ENCODE results near the gene TMEM144.

TMEM144 gene

GRCh38 chr4:158209825-158210807 lies at the start of gene TMEM144:
TSS of gene TMEM144 (plus strand) at chr4:158210486. CDS start at chr4:158212668, 2,182 bp downstream.
- peak; percentile 30 to 40 (median 34) for DNase-seq (ENCODE audit: low read depth in 2 of 3, low spot score in 1 of 3)

- no peak for DNase-seq (ENCODE audit: low read depth in 2 of 3, low spot score in 1 of 3)
These were observed 48.5 kb upstream of the TMEM144 start for GRCh38 chr4:158161551-158162354.

GRCh38 chr4:158162631-158163030 lies 47.7 kb upstream of the TMEM144 start:
- DNase-seq (ENCODE audit: low read depth in 2 of 3, low spot score in 1 of 3) = no peak

GRCh38 chr4:158163941-158164767 lies 46.1 kb upstream of the TMEM144 start:
- no peak for DNase-seq (ENCODE audit: low read depth in 2 of 3, low spot score in 1 of 3)

- no peak for DNase-seq (ENCODE audit: low read depth in 2 of 3, low spot score in 1 of 3)
These were observed 45.5 kb upstream of the TMEM144 start for GRCh38 chr4:158164768-158165213.

GRCh38 chr4:158166701-158167100 lies 43.6 kb upstream of the TMEM144 start:
- DNase-seq (ENCODE audit: low read depth in 2 of 3, low spot score in 1 of 3) = no peak

GRCh38 chr4:158168606-158169005 lies 41.7 kb upstream of the TMEM144 start:
- DNase-seq (ENCODE audit: low read depth in 2 of 3, low spot score in 1 of 3) = no peak

- no peak for DNase-seq (ENCODE audit: low read depth in 2 of 3, low spot score in 1 of 3)
These were observed 40.8 kb upstream of the TMEM144 start for GRCh38 chr4:158169506-158169905.

GRCh38 chr4:158169931-158170690 lies 40.2 kb upstream of the TMEM144 start:
- DNase-seq (ENCODE audit: low read depth in 2 of 3, low spot score in 1 of 3) = no peak

- DNase-seq (ENCODE audit: low read depth in 2 of 3, low spot score in 1 of 3) = peak; percentile 3 to 9 (median 4)
These were observed 39.4 kb upstream of the TMEM144 start for GRCh38 chr4:158170691-158171561.

GRCh38 chr4:158172261-158173258 lies 37.7 kb upstream of the TMEM144 start, which contains the start of gene GASK1B:
TSS of gene GASK1B (minus strand) at chr4:158173025. CDS start at chr4:158171375, 1,650 bp downstream.
- no peak for DNase-seq (ENCODE audit: low read depth in 2 of 3, low spot score in 1 of 3)

GRCh38 chr4:158176108-158176507 lies 34.2 kb upstream of the TMEM144 start:
- no peak for DNase-seq (ENCODE audit: low read depth in 2 of 3, low spot score in 1 of 3)

GRCh38 chr4:158176776-158177175 lies 33.5 kb upstream of the TMEM144 start:
- DNase-seq (ENCODE audit: low read depth in 2 of 3, low spot score in 1 of 3) = no peak

GRCh38 chr4:158179465-158179864 lies 30.8 kb upstream of the TMEM144 start:
- DNase-seq (ENCODE audit: low read depth in 2 of 3, low spot score in 1 of 3) = no peak

- no peak for DNase-seq (ENCODE audit: low read depth in 2 of 3, low spot score in 1 of 3)
These were observed 28.4 kb upstream of the TMEM144 start for GRCh38 chr4:158181906-158182305.

- DNase-seq (ENCODE audit: low read depth in 2 of 3, low spot score in 1 of 3) = no peak
These were observed 27.6 kb upstream of the TMEM144 start for GRCh38 chr4:158182736-158183135.

- no peak for DNase-seq (ENCODE audit: low read depth in 2 of 3, low spot score in 1 of 3)
These were observed 23.5 kb upstream of the TMEM144 start for GRCh38 chr4:158186815-158187214.

- no peak for DNase-seq (ENCODE audit: low read depth in 2 of 3, low spot score in 1 of 3)
These were observed 20.9 kb upstream of the TMEM144 start for GRCh38 chr4:158189422-158189821.
